Measurements from ENCODE around the gene MEIS1.

GRCh38 chr2:66405473-66405872, 29.5 kb upstream of the MEIS1 start:
- no peak for TF ChIP-seq CTCF (IDR thresholded peaks at IDR 0.05)
- TF ChIP-seq POLR2A (IDR thresholded peaks at IDR 0.05) = no peak
